Adipocyte (in vitro differentiated cells): Measurements from ENCODE around the gene DPP3.

Experiments
- DNase-seq: peaks from one replicate; pipeline ENCODE4 v3.0.0-alpha.2; 2015; ENCODE audit warnings: low read depth
- H3K27me3 ChIP-seq: replicated peaks from 2 replicates; pipeline ENCODE4 v1.7.0; 2013; ENCODE audit warnings: mild to moderate bottlenecking, low read length, moderate library complexity; ENCODE audit not compliant: control insufficient read depth, insufficient read depth
- H3K36me3 ChIP-seq: 2 replicates; pipeline ENCODE4 v1.7.0; 2013; ENCODE audit warnings: low read length, mild to moderate bottlenecking, moderate library complexity; ENCODE audit not compliant: control insufficient read depth, insufficient read depth, severe bottlenecking
- H3K4me1 ChIP-seq: 2 replicates; pipeline ENCODE4 v1.7.0; 2013; ENCODE audit warnings: mild to moderate bottlenecking, low read length, moderate library complexity; ENCODE audit not compliant: control insufficient read depth, insufficient read depth
- H3K4me3 ChIP-seq: 2 replicates; pipeline ENCODE4 v1.7.0; 2013; ENCODE audit warnings: mild to moderate bottlenecking, low read length, moderate library complexity
- H3K9ac ChIP-seq: 2 replicates; pipeline ENCODE4 v1.7.0; 2013; ENCODE audit warnings: mild to moderate bottlenecking, low read length, moderate library complexity
- H3K9me3 ChIP-seq: 2 replicates; pipeline ENCODE4 v1.7.0; 2013; ENCODE audit warnings: mild to moderate bottlenecking, low read length, moderate library complexity; ENCODE audit not compliant: control insufficient read depth

The DPP3 gene

DNA sequence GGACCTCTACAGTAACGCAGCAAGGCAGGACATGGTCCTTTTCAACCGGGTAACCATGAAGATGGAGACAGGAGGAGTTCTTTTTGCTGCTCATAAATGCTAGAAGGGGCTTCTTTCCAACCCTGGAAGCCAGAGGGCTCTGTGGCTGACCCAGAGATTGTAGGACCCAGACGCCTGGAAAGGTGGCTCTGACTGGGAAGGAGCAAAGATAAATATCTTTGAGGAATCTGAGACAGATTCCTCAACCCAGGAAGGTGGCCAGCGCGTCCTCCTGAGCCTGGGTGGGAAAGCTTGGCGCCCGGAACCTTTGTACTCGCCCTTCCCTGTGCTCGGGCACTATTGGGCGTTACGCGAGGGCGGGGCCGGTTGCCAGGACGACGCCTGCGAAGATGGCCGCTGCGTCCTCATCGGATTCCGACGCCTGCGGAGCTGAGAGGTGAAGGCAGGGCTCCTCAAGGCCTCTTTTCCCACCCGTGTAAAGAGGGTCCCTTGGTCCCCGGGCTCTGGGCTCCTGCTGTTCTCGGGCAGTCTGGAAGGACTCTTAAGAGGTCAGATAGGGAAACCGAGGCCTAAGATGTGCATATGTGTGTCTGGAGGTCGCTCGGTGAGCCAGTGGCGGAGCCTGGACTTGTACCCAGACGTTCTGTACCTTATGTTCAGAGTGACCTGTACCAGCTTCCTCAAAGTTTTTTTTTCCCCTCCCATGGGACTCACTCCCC, 30.2 kb downstream of the DPP3 start, which contains the start of gene BBS1:
BBS1 (plus strand) TSS at position 365 of the 719 bp plus-strand sequence; CDS start at position 390, 25 bp downstream.
- H3K36me3 ChIP-seq, result peaks cover 5% of the 10 kb centered on the region
- peak; percentile 93 for DNase-seq
- peak within 1 kb of the TSS; percentile 96 for H3K4me3 ChIP-seq
- no peaks in the 10 kb centered on the region for H3K27me3 ChIP-seq
- peaks cover 7% of the 10 kb centered on the region for H3K4me1 ChIP-seq
- peak within 1 kb of the TSS; percentile 93 for H3K9ac ChIP-seq
- no peaks in the 10 kb centered on the region for H3K9me3 ChIP-seq

DNA sequence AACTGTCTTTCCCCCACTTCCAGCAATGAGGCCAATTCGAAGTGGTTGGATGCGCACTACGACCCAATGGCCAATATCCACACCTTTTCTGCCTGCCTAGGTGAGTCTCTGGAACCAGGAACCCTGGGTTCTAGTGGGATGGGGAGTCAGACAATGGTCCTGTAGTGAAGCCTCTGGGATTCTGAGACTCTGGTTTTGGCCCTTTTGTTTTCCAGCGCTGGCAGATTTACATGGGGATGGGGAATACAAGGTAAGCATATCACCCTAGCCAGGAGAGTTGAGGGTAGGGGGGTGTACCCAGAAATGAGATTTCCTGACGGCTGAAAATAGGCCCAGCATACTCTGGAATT, 30.7 kb downstream of the DPP3 start:
- DNase-seq, result no peak
- Histone ChIP-seq H3K4me3 (peak overlapping the region; percentile 96), H3K9me3 (no peaks in the 10 kb centered on the region), H3K27me3 (no peaks in the 10 kb centered on the region), H3K36me3 (peaks cover 8% of the 10 kb centered on the region), H3K9ac (peak overlapping the region; percentile 93), H3K4me1 (peaks cover 7% of the 10 kb centered on the region)

DNA sequence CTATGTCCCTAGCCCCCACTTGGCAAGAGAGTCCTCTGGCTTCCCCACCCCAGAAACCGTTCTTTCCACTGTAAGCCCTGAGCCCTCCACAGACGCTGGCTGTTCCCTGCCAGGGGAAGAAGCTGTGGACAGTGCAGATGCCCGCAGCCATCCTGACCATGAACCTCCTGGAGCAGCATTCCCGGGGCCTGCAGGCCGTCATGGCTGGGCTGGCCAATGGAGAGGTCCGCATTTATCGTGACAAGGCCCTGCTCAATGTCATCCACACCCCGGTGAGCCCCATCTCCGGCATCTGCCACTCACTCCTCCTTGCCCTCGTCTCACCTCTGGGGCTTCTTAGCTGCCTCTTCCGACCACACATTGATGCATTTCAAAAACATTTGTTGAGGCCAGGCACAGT, 43.4 kb downstream of the DPP3 start:
- H3K9ac ChIP-seq, result no peak overlapping the region
- H3K27me3 ChIP-seq, result no peaks in the 10 kb centered on the region
- no peak for DNase-seq
- H3K9me3 ChIP-seq, result no peaks in the 10 kb centered on the region
- peaks cover 35% of the 10 kb centered on the region for H3K36me3 ChIP-seq
- H3K4me1 ChIP-seq, result no peaks in the 10 kb centered on the region
- H3K4me3 ChIP-seq, result no peak overlapping the region

DNA sequence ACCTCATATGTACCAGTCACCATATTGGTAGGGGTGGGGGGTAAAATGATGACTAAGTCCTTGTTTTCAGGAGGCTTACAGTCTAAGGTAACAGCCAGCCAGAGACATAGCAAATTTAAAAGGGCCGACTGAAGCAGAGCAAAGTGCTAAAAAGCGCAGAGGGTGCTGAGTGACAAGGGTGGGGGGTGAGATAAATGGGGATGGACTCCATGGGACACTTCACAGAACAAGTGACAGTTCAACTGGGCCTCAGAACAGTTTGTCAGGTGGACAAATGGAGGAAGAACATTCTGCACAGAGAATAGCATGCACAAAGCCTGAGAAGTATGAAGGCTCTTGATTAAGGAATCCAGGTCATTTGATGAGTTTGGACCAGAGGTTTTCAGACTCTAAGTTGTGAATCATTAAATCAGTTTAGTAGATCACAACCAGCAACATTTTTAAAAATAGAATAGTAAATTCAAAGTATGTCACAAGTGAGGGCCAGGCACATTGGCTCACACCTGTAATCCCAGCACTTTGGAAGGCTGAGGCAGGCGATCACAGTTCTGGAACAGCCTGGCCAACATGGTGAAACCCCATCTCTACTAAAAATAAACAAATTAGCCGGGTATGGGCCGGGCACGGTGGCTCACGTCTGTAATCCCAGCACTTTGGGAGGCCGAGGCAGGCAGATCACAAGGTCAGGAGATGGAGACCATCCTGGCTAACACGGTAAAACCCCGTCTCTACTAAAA, 44.2 kb downstream of the DPP3 start:
- Histone ChIP-seq H3K36me3 (peaks cover 33% of the 10 kb centered on the region), H3K27me3 (no peaks in the 10 kb centered on the region), H3K9ac (no peak overlapping the region), H3K4me3 (no peak overlapping the region), H3K4me1 (no peaks in the 10 kb centered on the region), H3K9me3 (no peaks in the 10 kb centered on the region)
- no peak for DNase-seq

DNA sequence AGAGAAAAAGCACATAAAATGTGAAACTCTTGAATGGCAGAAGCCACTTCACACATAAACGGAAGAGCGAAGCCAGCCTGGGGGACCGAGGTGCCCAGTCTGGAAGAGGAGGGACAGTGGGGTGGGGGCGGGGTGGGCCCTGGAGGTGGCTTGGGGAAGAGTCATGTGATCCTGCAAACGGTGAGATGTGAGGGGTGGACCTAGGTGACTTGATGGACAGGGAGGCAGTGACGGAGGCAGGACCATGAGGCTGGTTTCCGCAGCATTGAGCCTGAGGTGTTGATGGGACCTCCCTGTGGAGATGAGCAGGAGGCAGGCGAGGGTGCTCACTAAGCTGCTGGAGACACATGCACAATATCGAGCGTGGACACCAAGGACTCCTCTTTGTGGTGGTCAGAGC, 48.8 kb downstream of the DPP3 start:
- Histone ChIP-seq H3K4me1 (no peaks in the 10 kb centered on the region), H3K9me3 (no peaks in the 10 kb centered on the region), H3K27me3 (no peaks in the 10 kb centered on the region), H3K36me3 (no peaks in the 10 kb centered on the region), H3K9ac (no peak overlapping the region), H3K4me3 (no peak overlapping the region)
- DNase-seq, result no peak

DNA sequence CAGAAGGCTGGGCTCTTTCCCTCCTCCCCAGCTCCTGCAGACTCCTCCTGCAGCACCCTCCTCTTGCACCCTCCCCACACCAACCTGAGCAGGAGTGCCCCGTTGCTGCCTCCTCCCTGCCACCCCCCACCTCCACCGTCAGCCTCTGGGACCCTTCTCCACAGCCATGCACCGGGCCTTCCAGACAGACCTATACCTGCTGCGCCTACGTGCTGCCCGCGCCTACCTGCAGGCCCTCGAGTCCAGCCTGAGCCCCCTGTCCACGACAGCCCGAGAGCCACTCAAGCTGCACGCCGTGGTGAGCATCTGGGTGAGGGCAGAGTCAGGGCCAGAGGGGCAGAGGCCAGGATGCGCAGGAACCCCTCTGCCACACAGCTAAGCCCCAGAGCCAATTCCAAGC, 49.4 kb downstream of the DPP3 start:
- H3K9ac ChIP-seq, result no peak overlapping the region
- no peaks in the 10 kb centered on the region for H3K9me3 ChIP-seq
- H3K4me3 ChIP-seq, result no peak overlapping the region
- no peaks in the 10 kb centered on the region for H3K4me1 ChIP-seq
- no peak for DNase-seq
- H3K27me3 ChIP-seq, result no peaks in the 10 kb centered on the region
- no peaks in the 10 kb centered on the region for H3K36me3 ChIP-seq

DNA sequence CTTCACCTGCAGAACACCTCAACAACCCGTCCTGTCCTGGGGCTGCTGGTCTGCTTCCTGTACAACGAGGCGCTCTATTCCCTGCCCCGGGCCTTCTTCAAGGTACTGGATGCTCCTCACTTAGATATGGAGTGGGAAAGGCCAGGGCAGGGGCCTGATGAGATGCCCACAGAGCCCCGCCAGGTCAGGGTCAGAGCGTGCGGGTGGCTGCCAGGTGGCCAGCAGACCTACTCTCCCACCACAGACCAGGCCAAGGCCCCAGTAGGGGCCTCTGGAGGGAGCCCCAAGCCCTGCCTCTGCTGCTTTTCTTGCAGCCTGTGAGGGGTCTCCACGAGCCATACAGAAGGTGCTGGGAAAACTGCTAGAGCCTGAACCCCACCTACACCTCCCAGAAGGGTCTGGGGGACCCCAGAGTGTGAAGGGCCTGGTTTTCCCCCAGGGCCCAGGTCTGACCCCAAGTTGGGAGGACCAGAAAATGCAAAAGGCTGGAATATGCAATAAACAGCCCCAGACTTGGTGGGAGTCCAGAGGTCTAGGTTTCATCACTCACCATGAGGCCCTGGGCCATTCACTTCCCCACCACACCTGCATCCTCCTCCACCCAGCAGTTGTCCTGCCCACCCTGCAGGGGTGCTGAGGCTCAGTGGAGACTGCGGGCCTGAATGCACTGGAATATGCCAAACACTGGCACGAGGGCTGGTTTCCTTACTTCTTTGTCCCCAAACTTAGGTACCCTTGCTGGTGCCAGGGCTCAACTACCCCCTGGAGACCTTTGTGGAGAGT, 50.9 kb downstream of the DPP3 start:
- H3K27me3 ChIP-seq, result no peaks in the 10 kb centered on the region
- no peak overlapping the region for H3K4me3 ChIP-seq
- no peak for DNase-seq
- no peaks in the 10 kb centered on the region for H3K36me3 ChIP-seq
- no peaks in the 10 kb centered on the region for H3K9me3 ChIP-seq
- no peak overlapping the region for H3K9ac ChIP-seq
- H3K4me1 ChIP-seq, result no peaks in the 10 kb centered on the region

DNA sequence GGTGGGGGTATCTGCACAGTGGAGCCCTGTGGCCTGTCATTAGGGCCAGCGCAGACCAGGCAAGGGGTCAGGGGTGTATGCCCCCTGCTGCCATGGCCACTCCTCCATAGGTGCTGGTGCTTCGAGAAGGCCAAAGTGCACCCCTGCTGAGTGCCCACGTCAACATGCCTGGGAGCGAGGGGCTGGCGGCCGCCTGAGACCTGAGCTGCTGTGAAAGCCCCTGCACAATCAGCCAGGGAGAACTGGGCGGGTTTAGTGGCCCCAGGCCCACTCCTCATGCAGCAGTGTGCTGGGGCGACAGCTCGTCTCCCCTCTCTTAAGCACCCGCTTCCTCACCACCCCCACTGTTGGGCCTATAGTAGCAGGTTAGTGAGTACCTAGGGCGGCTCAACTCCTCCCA, 51.6 kb downstream of the DPP3 start:
- Histone ChIP-seq H3K36me3 (peaks cover 4% of the 10 kb centered on the region), H3K27me3 (no peaks in the 10 kb centered on the region), H3K4me3 (no peak overlapping the region), H3K9me3 (no peaks in the 10 kb centered on the region), H3K4me1 (no peaks in the 10 kb centered on the region), H3K9ac (no peak overlapping the region)
- no peak for DNase-seq

DNA sequence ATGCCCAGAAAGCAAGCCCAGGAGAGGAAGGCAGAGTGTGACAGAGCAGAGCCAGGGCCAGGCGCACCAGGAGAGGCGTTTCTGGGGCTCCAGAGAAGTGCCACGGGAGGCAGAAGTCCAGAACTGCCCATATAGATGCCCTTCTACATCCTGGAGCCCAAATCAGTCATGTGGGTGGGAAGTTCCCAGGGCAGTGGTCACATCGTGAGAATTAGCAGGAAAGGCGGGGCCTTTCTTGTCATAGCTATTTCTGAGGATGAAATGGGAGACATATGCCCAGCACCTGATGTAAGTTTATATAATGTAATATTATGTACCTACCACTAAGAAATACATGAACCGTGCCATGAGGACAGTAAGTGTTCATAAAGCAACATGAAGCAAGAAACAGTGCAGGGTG, 52.5 kb downstream of the DPP3 start:
- H3K9me3 ChIP-seq, result no peaks in the 10 kb centered on the region
- H3K9ac ChIP-seq, result no peak overlapping the region
- H3K36me3 ChIP-seq, result peaks cover 4% of the 10 kb centered on the region
- H3K4me3 ChIP-seq, result no peak overlapping the region
- H3K27me3 ChIP-seq, result no peaks in the 10 kb centered on the region
- H3K4me1 ChIP-seq, result no peaks in the 10 kb centered on the region
- no peak for DNase-seq

DNA sequence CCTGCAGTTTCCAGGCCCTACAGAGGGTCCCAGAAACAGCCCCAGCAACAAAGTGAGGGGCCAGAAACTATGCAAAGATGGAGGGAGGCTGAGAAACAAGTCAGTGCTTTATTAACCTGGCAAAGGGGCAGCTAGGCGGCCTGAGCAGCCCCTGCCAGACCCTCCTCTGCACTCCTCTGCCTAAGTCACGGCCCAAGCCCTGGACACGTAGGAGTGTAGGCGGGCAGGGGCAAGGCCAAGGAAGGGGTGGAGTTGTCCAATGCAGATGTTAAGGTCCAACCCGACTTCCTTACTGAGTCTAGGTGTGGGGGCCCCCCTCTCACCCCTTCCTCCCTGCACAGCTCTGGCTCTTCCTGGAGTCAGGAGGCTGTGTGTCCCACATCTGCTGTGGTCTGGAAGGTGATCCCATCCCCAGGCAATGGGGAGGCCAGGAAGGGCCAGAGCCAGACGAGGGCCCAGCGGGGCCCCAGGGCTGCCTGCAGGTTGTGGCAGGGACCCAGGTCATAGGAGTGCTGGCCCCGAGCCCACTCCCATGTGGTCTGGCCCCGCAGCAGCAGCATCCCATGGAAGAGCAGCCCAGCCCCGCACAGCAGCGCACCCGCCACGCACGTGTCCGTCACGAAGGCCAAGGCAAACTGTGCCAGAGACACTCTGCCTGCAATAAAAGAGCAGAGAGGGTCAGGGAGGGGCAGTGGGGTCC, 59.1 kb downstream of the DPP3 start:
- Histone ChIP-seq H3K4me3 (no peak overlapping the region), H3K9ac (no peak overlapping the region), H3K4me1 (peaks cover 16% of the 10 kb centered on the region), H3K36me3 (peaks cover 11% of the 10 kb centered on the region), H3K9me3 (no peaks in the 10 kb centered on the region), H3K27me3 (no peaks in the 10 kb centered on the region)
- DNase-seq, result no peak

DNA sequence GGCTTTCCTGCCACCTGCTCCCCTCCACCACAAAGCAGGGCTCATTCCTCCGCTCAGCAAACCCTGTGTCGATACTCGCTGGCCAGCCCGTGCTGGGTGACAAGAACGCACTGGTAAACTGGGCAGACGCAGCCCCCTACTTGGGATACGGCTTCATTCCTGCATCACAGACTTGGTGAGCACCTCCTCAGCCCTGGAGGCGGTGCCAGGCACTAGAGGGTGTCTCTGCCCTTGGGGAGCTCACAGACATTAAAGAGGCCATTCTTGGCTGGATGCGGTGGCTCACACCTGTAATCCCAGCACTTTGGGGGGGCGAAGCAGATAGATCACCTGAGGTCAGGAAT, 59.6 kb downstream of the DPP3 start:
- Histone ChIP-seq H3K9me3 (no peaks in the 10 kb centered on the region), H3K9ac (no peak overlapping the region), H3K4me3 (no peak overlapping the region), H3K4me1 (peaks cover 20% of the 10 kb centered on the region), H3K27me3 (no peaks in the 10 kb centered on the region), H3K36me3 (peaks cover 11% of the 10 kb centered on the region)
- no peak for DNase-seq
